CD8-positive, alpha-beta memory T cell (primary cell): ENCODE data around the gene KLHL25. TPM values are rescaled to one million over a fixed set of nuclear protein-coding genes. Genes with fewer than 3 reads are reported as not detected.

Source experiments
- CTCF ChIA-PET: fragments of 350-600 bp; sonication (Branson Sonifier 250); formaldehyde crosslinking; loops from one replicate; lab custom pipeline; 2021; ENCODE audit warnings: antibody characterized with exemption; lab: Charles Lee
- POLR2A ChIA-PET: fragments of 350-600 bp; sonication (Branson Sonifier 250); formaldehyde crosslinking; loops from one replicate; lab custom pipeline; 2021; ENCODE audit warnings: antibody characterized with exemption; lab: Charles Lee
- DNase-seq, 5 donors: peaks; one replicate each; pipeline versions ENCODE4 v3.0.0 to v3.0.0-alpha.2; 2020 to 2022; ENCODE audit warnings: mixed read lengths in 1 of 5
- H3K27ac ChIP-seq: one replicate; pipeline ENCODE4 v1.7.0; 2013; ENCODE audit warnings: low read depth, mild to moderate bottlenecking, low read length, moderate library complexity
- H3K27me3 ChIP-seq: 2 replicates; pipeline ENCODE4 v1.7.0; 2013; ENCODE audit warnings: low read length, mild to moderate bottlenecking; ENCODE audit not compliant: insufficient read depth, poor library complexity, severe bottlenecking
- H3K36me3 ChIP-seq: 2 replicates; pipeline ENCODE4 v1.7.0; 2013; ENCODE audit warnings: mild to moderate bottlenecking, low read length, moderate library complexity; ENCODE audit not compliant: insufficient read depth
- H3K4me1 ChIP-seq: 2 replicates; pipeline ENCODE4 v1.7.0; 2013; ENCODE audit warnings: mild to moderate bottlenecking, low read length, moderate library complexity; ENCODE audit not compliant: insufficient read depth
- H3K4me3 ChIP-seq: 2 replicates; pipeline ENCODE4 v1.7.0; 2013; ENCODE audit warnings: mild to moderate bottlenecking, low read length
- H3K9me3 ChIP-seq: 2 replicates; pipeline ENCODE4 v1.7.0; 2013; ENCODE audit warnings: mild to moderate bottlenecking, low read length
- H3K27ac Mint-ChIP-seq, 8 donors: one replicate each; pipeline ENCODE4 v1.8.0; 2020 to 2021; ENCODE audit warnings: mixed read lengths in 8 of 8, mild to moderate bottlenecking in 6 of 8, inconsistent platforms in 3 of 8, moderate library complexity in 3 of 8
- H3K27me3 Mint-ChIP-seq, 2 donors: one replicate each; pipeline ENCODE4 v1.8.0; 2020 to 2021; ENCODE audit warnings: mixed read lengths in 2 of 2, mild to moderate bottlenecking in 1 of 2, moderate library complexity in 1 of 2
- H3K36me3 Mint-ChIP-seq, 3 donors: one replicate each; pipeline ENCODE4 v1.8.0; 2020 to 2021; ENCODE audit warnings: mixed read lengths in 3 of 3, inconsistent platforms in 1 of 3, mild to moderate bottlenecking in 1 of 3
- H3K4me1 Mint-ChIP-seq, 3 donors: one replicate each; pipeline ENCODE4 v1.8.0; 2020 to 2021; ENCODE audit warnings: mixed read lengths in 3 of 3, inconsistent platforms in 1 of 3, mild to moderate bottlenecking in 1 of 3
- H3K4me3 Mint-ChIP-seq, 7 donors: one replicate each; pipeline ENCODE4 v1.8.0; 2020 to 2021; ENCODE audit warnings: mixed read lengths in 7 of 7, mild to moderate bottlenecking in 6 of 7, moderate library complexity in 4 of 7, inconsistent platforms in 2 of 7
- H3K9me3 Mint-ChIP-seq, 5 donors: one replicate each; pipeline ENCODE4 v1.8.0; 2020 to 2022; ENCODE audit warnings: mixed read lengths in 5 of 5, mild to moderate bottlenecking in 3 of 5, moderate library complexity in 2 of 5, inconsistent platforms in 1 of 5
- polyA plus RNA-seq: library from polyadenylated mRNA; unstranded; fragments of 300-500 nt; fragmentation: Illumina TruSeq; gene quantifications from one replicate; pipeline ENCODE4 v1.2.3, GENCODE V29; 2021
- total RNA-seq, 2 experiments: library from RNA; stranded (reverse); gene quantifications; one replicate each; pipeline ENCODE4 v1.2.3, GENCODE V29; 2021

Gene KLHL25
- total and polyA plus RNA-seq, 3 experiments from 2014 or later = 0.75 to 5.4 (median 5.1) TPM

- ChIA-PET POLR2A (no interaction called here), CTCF (no interaction called here)
- Histone ChIP-seq H3K4me1 (no peaks in the 10 kb centered on the region), H3K9me3 (no peaks in the 10 kb centered on the region), H3K36me3 (no peaks in the 10 kb centered on the region), H3K27me3 (no peaks in the 10 kb centered on the region), H3K27ac (no peak overlapping the region), H3K4me3 (no peak overlapping the region)
- H3K27me3 Mint-ChIP-seq = no peaks in the 10 kb centered on the region
- no peak overlapping the region for H3K4me3 Mint-ChIP-seq
- no peak for DNase-seq
- peaks cover 0 to 26% (median 0%) of the 10 kb centered on the region in 3 donors for H3K36me3 Mint-ChIP-seq
- H3K9me3 Mint-ChIP-seq = no peaks in the 10 kb centered on the region
- H3K4me1 Mint-ChIP-seq = peaks cover 0 to 2% (median 0%) of the 10 kb centered on the region in 3 donors
- no peak overlapping the region for H3K27ac Mint-ChIP-seq
Measured at GRCh38 chr15:85760049-85760448, 34.7 kb downstream of the KLHL25 start.

- Histone ChIP-seq H3K36me3 (no peaks in the 10 kb centered on the region), H3K4me1 (no peaks in the 10 kb centered on the region), H3K27ac (no peak overlapping the region), H3K4me3 (no peak overlapping the region), H3K27me3 (no peaks in the 10 kb centered on the region), H3K9me3 (no peaks in the 10 kb centered on the region)
- peaks cover 0 to 26% (median 0%) of the 10 kb centered on the region in 3 donors for H3K36me3 Mint-ChIP-seq
- CTCF ChIA-PET = no interaction called here
- no peak overlapping the region for H3K4me3 Mint-ChIP-seq
- H3K27ac Mint-ChIP-seq = no peak overlapping the region
- DNase-seq = no peak
- POLR2A ChIA-PET = no interaction called here
- peaks cover 0 to 2% (median 0%) of the 10 kb centered on the region in 3 donors for H3K4me1 Mint-ChIP-seq
- H3K27me3 Mint-ChIP-seq = no peaks in the 10 kb centered on the region
- no peaks in the 10 kb centered on the region for H3K9me3 Mint-ChIP-seq
Measured at GRCh38 chr15:85759376-85759775, 35.3 kb downstream of the KLHL25 start.

DNA sequence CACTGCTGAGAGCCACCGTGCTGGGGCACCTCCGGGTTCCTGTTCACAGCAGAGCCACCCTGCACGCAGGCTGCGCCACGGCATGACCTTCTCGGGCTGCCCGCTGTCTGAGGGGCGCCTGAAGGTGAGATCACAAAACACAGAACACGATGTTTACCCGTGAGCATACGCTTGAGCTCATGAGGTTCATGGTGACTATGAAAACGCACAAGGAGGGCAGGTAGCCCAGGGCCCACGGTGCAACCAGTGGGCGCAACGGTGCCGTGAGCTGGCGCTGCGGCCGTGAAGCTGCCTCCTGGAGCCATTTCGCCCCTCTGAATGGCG, 36.1 kb downstream of the KLHL25 start:
- Histone ChIP-seq H3K36me3 (no peaks in the 10 kb centered on the region), H3K27me3 (no peaks in the 10 kb centered on the region), H3K9me3 (no peaks in the 10 kb centered on the region), H3K4me1 (no peaks in the 10 kb centered on the region), H3K27ac (no peak overlapping the region), H3K4me3 (no peak overlapping the region)
- peaks cover 0 to 26% (median 0%) of the 10 kb centered on the region in 3 donors for H3K36me3 Mint-ChIP-seq
- ChIA-PET CTCF (no interaction called here), POLR2A (no interaction called here)
- H3K4me3 Mint-ChIP-seq = no peak overlapping the region
- H3K4me1 Mint-ChIP-seq = peaks cover 0 to 4% (median 4%) of the 10 kb centered on the region in 3 donors
- H3K27me3 Mint-ChIP-seq = no peaks in the 10 kb centered on the region
- DNase-seq = no peak
- no peak overlapping the region for H3K27ac Mint-ChIP-seq
- H3K9me3 Mint-ChIP-seq = no peaks in the 10 kb centered on the region

DNA sequence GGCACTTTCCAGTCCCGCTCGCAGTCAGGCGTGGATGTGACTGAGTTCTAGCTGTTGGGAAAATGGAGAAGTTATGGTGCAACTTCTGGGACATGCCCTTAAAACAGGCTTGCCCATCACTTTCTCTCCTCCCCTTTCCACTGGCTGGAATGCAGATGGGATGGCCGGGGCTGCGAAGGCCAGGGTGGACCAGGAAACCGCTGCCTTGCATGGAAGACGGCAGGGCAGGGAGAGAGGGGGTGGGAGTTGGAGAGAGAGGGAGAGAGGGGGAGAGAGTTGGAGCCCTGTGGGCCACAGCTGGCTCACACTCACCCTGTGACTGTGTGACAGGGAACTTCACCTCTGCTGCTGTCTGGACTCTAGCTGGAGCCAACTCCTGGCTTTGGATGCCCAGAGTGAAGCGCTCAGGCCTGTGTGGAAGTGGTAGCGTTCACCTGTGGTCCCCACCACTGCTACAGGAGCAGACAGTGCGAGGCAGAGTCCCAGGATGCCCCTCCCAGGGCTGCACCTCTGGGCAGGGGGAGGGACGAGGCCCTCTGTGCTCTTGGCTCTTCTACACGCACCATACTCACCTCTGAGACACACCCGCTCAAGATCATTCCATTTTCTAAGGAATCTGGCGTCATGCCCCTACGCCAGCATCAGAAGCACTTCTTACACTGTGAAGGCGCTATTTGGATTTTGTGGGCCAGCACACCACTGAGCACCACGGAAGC, 36.6 kb downstream of the KLHL25 start:
- no peak overlapping the region for H3K27ac Mint-ChIP-seq
- no peaks in the 10 kb centered on the region for H3K27me3 Mint-ChIP-seq
- H3K27ac ChIP-seq = no peak overlapping the region
- H3K9me3 Mint-ChIP-seq = no peaks in the 10 kb centered on the region
- H3K36me3 ChIP-seq = no peaks in the 10 kb centered on the region
- DNase-seq = no peak
- no peaks in the 10 kb centered on the region for H3K9me3 ChIP-seq
- ChIA-PET POLR2A (no interaction called here), CTCF (interaction anchor here (1.3 kb wide), 1 partner anchor 67 kb away, joined by 3 read pairs; no protein-coding TSS in a partner anchor)
- H3K27me3 ChIP-seq = no peaks in the 10 kb centered on the region
- H3K4me1 ChIP-seq = no peaks in the 10 kb centered on the region
- H3K4me3 Mint-ChIP-seq = no peak overlapping the region
- H3K4me3 ChIP-seq = no peak overlapping the region
- H3K4me1 Mint-ChIP-seq = peaks cover 0 to 4% (median 4%) of the 10 kb centered on the region in 3 donors
- peaks cover 0 to 23% (median 0%) of the 10 kb centered on the region in 3 donors for H3K36me3 Mint-ChIP-seq

GRCh38 chr15:85757073-85757938, 37.4 kb downstream of the KLHL25 start:
- no peak overlapping the region for H3K4me3 ChIP-seq
- CTCF ChIA-PET = interaction anchor here (1.3 kb wide), 1 partner anchor 68 kb away, joined by 3 read pairs; no protein-coding TSS in a partner anchor
- peaks cover 0 to 22% (median 0%) of the 10 kb centered on the region in 3 donors for H3K36me3 Mint-ChIP-seq

DNA sequence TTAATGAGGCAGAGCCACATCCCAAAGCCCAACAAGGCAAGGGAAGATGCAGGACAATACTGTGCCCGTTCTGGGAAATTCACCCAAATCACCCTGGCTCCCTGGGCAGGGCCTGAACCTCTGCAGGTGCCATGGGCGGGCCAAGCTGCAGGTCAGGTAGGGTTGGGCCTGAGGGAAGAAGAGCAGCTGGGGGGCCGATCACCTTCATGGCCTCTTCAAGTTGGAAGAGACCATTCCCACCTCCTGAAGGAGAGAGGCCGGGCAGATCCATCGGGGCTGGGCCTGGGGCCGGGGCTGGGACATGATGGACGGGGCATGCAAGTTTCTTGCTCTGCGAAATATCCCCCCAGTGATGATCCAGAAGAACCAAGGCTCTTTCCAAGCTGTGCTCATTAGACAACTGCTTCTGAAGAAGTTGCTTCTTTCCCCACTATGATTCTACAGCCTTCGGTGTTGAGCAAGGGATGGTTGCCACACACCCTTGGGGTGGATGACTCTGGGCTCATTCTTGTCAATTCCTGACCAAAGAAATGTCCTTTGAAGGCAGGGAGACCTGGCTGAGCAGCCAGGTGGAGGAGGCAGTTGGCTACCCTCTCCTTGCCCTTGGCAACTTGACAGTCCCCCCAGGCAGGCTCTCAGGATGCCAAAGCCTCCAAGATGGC, 38.2 kb downstream of the KLHL25 start:
- peaks cover 4% of the 10 kb centered on the region for H3K4me1 ChIP-seq
- H3K9me3 Mint-ChIP-seq = no peaks in the 10 kb centered on the region
- H3K4me1 Mint-ChIP-seq = peaks cover 9 to 13% (median 11%) of the 10 kb centered on the region in 3 donors
- H3K36me3 ChIP-seq = no peaks in the 10 kb centered on the region
- POLR2A ChIA-PET = no interaction called here
- H3K4me3 ChIP-seq = no peak overlapping the region
- H3K27me3 Mint-ChIP-seq = no peaks in the 10 kb centered on the region
- no peak overlapping the region for H3K4me3 Mint-ChIP-seq
- CTCF ChIA-PET = interaction anchor here (1.3 kb wide), 1 partner anchor 69 kb away, joined by 3 read pairs; no protein-coding TSS in a partner anchor
- H3K27me3 ChIP-seq = no peaks in the 10 kb centered on the region
- H3K9me3 ChIP-seq = no peaks in the 10 kb centered on the region
- no peak for DNase-seq
- peaks cover 0 to 17% (median 0%) of the 10 kb centered on the region in 3 donors for H3K36me3 Mint-ChIP-seq
- no peak overlapping the region for H3K27ac ChIP-seq
- H3K27ac Mint-ChIP-seq = peak overlapping the region in 2 of 8 donors; percentile 21 to 68

More at GRCh38 chr15:85757073-85757938, 37.4 kb downstream of the KLHL25 start:
- POLR2A ChIA-PET = no interaction called here
- Mint-ChIP-seq H3K27ac (peak overlapping the region in 1 of 8 donors; percentile 21), H3K4me3 (no peak overlapping the region), H3K27me3 (no peaks in the 10 kb centered on the region), H3K4me1 (peaks cover 6 to 8% (median 8%) of the 10 kb centered on the region in 3 donors), H3K9me3 (no peaks in the 10 kb centered on the region)
- H3K27me3 ChIP-seq = no peaks in the 10 kb centered on the region
- H3K9me3 ChIP-seq = no peaks in the 10 kb centered on the region
- no peaks in the 10 kb centered on the region for H3K36me3 ChIP-seq
- no peak overlapping the region for H3K27ac ChIP-seq
- no peak for DNase-seq
- no peaks in the 10 kb centered on the region for H3K4me1 ChIP-seq

DNA sequence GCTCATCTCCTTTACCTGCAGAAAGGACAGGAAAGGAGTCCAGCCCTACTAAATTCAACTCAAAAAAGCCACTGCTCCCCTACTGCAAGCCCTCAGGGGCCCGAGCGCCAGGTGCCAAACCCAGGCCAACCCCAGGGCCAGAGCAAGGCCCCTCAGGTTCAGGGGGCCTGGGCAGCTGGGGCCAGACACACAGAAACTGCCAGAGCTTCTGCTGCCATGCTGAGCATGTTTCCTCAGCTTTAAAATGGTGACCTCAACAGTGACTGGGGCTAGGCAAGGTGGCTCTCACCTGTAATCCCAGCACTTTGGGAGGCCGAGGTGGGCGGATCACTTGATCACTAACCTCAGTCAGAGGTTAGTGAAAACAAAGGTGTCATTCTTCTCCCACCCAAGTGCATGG, 38.8 kb downstream of the KLHL25 start:
- Mint-ChIP-seq H3K36me3 (peaks cover 0 to 15% (median 0%) of the 10 kb centered on the region in 3 donors), H3K27ac (peak overlapping the region in 1 of 8 donors; percentile 68), H3K27me3 (no peaks in the 10 kb centered on the region), H3K9me3 (no peaks in the 10 kb centered on the region), H3K4me3 (no peak overlapping the region), H3K4me1 (peaks cover 13 to 19% (median 17%) of the 10 kb centered on the region in 3 donors)
- peaks cover 10% of the 10 kb centered on the region for H3K4me1 ChIP-seq
- H3K4me3 ChIP-seq = no peak overlapping the region
- no peak for DNase-seq
- H3K36me3 ChIP-seq = no peaks in the 10 kb centered on the region
- H3K9me3 ChIP-seq = no peaks in the 10 kb centered on the region
- POLR2A ChIA-PET = no interaction called here
- CTCF ChIA-PET = interaction anchor here (0.8 kb wide), 1 partner anchor 85 kb away, joined by 5 read pairs; no protein-coding TSS in a partner anchor
- H3K27me3 ChIP-seq = no peaks in the 10 kb centered on the region
- H3K27ac ChIP-seq = no peak overlapping the region
